ENCODE measurements around the gene THAP4. TPM values are rescaled to one million over a fixed set of nuclear protein-coding genes. Genes with fewer than 3 reads are reported as not detected.

The THAP4 gene
- polyA plus RNA-seq, 3 donors: 15.1 to 25.9 (median 16.3) TPM

DNA sequence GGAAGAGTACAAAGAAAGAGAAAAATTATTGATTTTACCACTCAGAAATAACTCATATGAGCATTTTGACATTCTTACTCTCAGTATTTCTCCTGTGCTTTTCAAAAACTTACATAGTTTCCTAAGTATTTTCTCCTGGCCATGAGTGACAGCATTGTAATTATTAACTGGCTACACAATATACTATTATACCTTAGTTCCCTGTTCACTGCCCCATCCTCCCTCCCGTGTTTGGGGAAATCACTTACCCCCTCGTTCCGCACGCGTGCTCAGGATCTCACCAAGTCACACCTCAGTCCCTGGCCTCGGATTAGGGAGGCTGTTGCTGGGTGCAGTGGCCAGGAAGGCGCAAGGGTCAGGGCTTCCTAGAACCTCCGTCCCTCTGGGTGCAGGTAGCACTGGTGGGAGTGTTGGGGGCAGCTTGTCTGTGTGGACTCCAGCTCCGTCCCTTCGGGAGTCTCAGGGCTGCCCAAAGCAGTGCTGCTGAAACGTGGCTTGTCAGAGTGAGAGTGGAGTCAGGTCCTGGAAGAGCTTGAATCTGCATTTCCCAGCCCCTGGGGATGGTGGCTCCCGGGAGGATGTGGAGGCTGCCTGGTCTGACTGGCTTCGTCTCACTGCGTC lies 23.7 kb upstream of the THAP4 start:
- H3K9ac ChIP-seq (ENCODE audit: insufficient read depth, low read length, poor library complexity, severe bottlenecking): no peak overlapping the region
- H3K27me3 ChIP-seq (ENCODE audit: control insufficient read depth in 2 of 2, insufficient read depth in 2 of 2, low read length in 2 of 2): no peaks in the 10 kb centered on the region
- TF ChIP-seq, protein P1, sequence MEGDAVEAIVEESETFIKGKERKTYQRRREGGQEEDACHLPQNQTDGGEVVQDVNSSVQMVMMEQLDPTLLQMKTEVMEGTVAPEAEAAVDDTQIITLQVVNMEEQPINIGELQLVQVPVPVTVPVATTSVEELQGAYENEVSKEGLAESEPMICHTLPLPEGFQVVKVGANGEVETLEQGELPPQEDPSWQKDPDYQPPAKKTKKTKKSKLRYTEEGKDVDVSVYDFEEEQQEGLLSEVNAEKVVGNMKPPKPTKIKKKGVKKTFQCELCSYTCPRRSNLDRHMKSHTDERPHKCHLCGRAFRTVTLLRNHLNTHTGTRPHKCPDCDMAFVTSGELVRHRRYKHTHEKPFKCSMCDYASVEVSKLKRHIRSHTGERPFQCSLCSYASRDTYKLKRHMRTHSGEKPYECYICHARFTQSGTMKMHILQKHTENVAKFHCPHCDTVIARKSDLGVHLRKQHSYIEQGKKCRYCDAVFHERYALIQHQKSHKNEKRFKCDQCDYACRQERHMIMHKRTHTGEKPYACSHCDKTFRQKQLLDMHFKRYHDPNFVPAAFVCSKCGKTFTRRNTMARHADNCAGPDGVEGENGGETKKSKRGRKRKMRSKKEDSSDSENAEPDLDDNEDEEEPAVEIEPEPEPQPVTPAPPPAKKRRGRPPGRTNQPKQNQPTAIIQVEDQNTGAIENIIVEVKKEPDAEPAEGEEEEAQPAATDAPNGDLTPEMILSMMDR (IDR thresholded peaks at IDR 0.05): no peak
- H3K4me1 Mint-ChIP-seq: no peaks in the 10 kb centered on the region
- H3K4me3 ChIP-seq (replicated peaks in 1 of 3; ENCODE audit: low read depth in 2 of 3, low read length in 3 of 3): no peak overlapping the region
- H2AFZ ChIP-seq (ENCODE audit: insufficient read depth, low read depth, low read length, poor library complexity, severe bottlenecking): no peak overlapping the region
- H3K79me2 ChIP-seq (ENCODE audit: insufficient read depth, low read length): no peaks in the 10 kb centered on the region
- peaks cover 0 to 2% (median 0%) of the 10 kb centered on the region in 3 donors for H3K27me3 Mint-ChIP-seq (ENCODE audit: low read depth in 3 of 3)
- WGBS (ENCODE audit: insufficient coverage): 98% methylated on average over 12 of the region's 14 CpGs
- H3K27ac ChIP-seq (ENCODE audit: low read depth in 1 of 2, low read length in 2 of 2): no peak overlapping the region
- H3K36me3 ChIP-seq (replicated peaks in 1 of 2; ENCODE audit: control insufficient read depth in 1 of 2, insufficient read depth in 2 of 2, low read length in 2 of 2): peaks cover 45 to 68% of the 10 kb centered on the region in 2 donors
- peaks cover 57 to 69% of the 10 kb centered on the region in 2 donors for H3K36me3 Mint-ChIP-seq
- H3K9me3 Mint-ChIP-seq: no peaks in the 10 kb centered on the region
- H3K4me3 Mint-ChIP-seq: no peak overlapping the region
- H3K4me1 ChIP-seq (ENCODE audit: control insufficient read depth in 1 of 2, insufficient read depth in 2 of 2, low read length in 2 of 2): no peaks in the 10 kb centered on the region
- H3K9me3 ChIP-seq (replicated peaks in 1 of 2; ENCODE audit: control insufficient read depth in 1 of 2, insufficient read depth in 1 of 2, low read length in 2 of 2): no peaks in the 10 kb centered on the region
- peaks cover under 1% of the 10 kb centered on the region for H4K20me1 ChIP-seq (ENCODE audit: insufficient read depth, low read length)
- intact Hi-C loops (cut with micrococcal nuclease): no loop called here
- no peak overlapping the region for H3K27ac Mint-ChIP-seq
- no peak overlapping the region for H3K4me2 ChIP-seq (replicated peaks; ENCODE audit: extremely low read depth, low read length, poor library complexity, severe bottlenecking)
- no peak for DNase-seq

- Histone ChIP-seq H3K4me1 (ENCODE audit: control insufficient read depth in 1 of 2, insufficient read depth in 2 of 2, low read length in 2 of 2) (no peaks in the 10 kb centered on the region), H4K20me1 (ENCODE audit: insufficient read depth, low read length) (no peaks in the 10 kb centered on the region), H3K79me2 (ENCODE audit: insufficient read depth, low read length) (no peaks in the 10 kb centered on the region), H3K27ac (ENCODE audit: low read depth in 1 of 2, low read length in 2 of 2) (no peak overlapping the region), H3K27me3 (ENCODE audit: control insufficient read depth in 2 of 2, insufficient read depth in 2 of 2, low read length in 2 of 2) (no peaks in the 10 kb centered on the region), H2AFZ (ENCODE audit: insufficient read depth, low read depth, low read length, poor library complexity, severe bottlenecking) (no peak overlapping the region), H3K9me3 (replicated peaks in 1 of 2; ENCODE audit: control insufficient read depth in 1 of 2, insufficient read depth in 1 of 2, low read length in 2 of 2) (no peaks in the 10 kb centered on the region), H3K4me3 (replicated peaks in 1 of 3; ENCODE audit: low read depth in 2 of 3, low read length in 3 of 3) (no peak overlapping the region), H3K4me2 (replicated peaks; ENCODE audit: extremely low read depth, low read length, poor library complexity, severe bottlenecking) (no peak overlapping the region), H3K9ac (ENCODE audit: insufficient read depth, low read length, poor library complexity, severe bottlenecking) (no peak overlapping the region), H3K36me3 (replicated peaks in 1 of 2; ENCODE audit: control insufficient read depth in 1 of 2, insufficient read depth in 2 of 2, low read length in 2 of 2) (peaks cover 60 to 81% of the 10 kb centered on the region in 2 donors)
- H3K9me3 Mint-ChIP-seq: no peaks in the 10 kb centered on the region
- H3K4me3 Mint-ChIP-seq: no peak overlapping the region
- intact Hi-C loops (cut with micrococcal nuclease): no loop called here
- DNase-seq: no peak
- no peak overlapping the region for H3K27ac Mint-ChIP-seq
- H3K36me3 Mint-ChIP-seq: peaks cover 71 to 84% of the 10 kb centered on the region in 2 donors
- TF ChIP-seq, protein P1 (IDR thresholded peaks at IDR 0.05): peak; percentile 36
- H3K27me3 Mint-ChIP-seq (ENCODE audit: low read depth in 3 of 3): peaks cover 0 to 2% (median 0%) of the 10 kb centered on the region in 3 donors
- whole genome bisulfite sequencing (ENCODE audit: insufficient coverage): 80% methylated on average over 26 of the region's 26 CpGs
- no peaks in the 10 kb centered on the region for H3K4me1 Mint-ChIP-seq
Observed at GRCh38 chr2:241659150-241659739, 22.3 kb upstream of the THAP4 start.

Measured in CD14-positive monocyte (primary cell).